GM19043 (cell line): ENCODE data around the gene LMAN1L.

Experiments used
- ATAC-seq: cut with Tn5 transposase; IDR thresholded peaks from one replicate; pipeline ENCODE4 v1.9.1; 2021; ENCODE audit warnings: low read depth; ENCODE audit not compliant: unreplicated experiment

LMAN1L gene

DNA sequence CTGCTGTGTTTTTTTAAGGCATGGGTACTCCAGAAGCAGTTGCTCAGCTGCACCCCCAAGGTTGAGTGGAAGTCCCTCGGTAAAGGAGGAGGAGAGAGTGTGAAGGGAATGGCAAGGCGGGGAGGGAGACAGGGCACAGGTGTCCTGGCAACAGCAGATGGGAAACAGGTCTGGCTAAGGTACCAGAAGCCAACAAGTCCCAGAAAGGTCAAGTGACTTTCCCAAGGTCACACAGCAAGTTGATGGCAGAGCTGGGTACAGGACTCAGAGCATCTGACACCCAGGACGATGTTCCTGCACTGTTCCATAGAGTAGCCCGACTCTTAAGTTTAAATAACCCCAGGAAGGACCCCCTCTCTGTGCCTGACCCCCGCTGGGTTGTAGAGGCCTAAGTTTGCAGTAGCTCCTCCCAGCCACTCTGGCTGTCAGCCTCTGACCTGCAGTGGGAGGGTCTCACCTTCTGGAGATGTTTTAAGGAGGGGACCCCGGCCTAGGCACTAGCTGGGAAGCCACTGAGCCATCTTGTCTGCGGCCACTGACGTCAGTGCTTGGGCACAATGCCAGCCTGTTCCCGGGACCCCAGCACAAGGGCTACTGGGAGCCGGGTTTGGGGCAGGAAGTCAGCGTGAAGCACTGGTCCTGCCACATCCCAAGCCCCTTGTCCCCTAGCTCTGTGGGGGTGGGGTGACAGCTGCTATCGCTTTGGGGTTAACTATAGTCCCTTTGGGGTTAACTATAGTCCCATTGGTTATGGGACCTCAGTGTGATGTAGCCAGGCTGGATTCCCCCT is 20.2 kb upstream of the LMAN1L start:
- no peak for ATAC-seq

DNA sequence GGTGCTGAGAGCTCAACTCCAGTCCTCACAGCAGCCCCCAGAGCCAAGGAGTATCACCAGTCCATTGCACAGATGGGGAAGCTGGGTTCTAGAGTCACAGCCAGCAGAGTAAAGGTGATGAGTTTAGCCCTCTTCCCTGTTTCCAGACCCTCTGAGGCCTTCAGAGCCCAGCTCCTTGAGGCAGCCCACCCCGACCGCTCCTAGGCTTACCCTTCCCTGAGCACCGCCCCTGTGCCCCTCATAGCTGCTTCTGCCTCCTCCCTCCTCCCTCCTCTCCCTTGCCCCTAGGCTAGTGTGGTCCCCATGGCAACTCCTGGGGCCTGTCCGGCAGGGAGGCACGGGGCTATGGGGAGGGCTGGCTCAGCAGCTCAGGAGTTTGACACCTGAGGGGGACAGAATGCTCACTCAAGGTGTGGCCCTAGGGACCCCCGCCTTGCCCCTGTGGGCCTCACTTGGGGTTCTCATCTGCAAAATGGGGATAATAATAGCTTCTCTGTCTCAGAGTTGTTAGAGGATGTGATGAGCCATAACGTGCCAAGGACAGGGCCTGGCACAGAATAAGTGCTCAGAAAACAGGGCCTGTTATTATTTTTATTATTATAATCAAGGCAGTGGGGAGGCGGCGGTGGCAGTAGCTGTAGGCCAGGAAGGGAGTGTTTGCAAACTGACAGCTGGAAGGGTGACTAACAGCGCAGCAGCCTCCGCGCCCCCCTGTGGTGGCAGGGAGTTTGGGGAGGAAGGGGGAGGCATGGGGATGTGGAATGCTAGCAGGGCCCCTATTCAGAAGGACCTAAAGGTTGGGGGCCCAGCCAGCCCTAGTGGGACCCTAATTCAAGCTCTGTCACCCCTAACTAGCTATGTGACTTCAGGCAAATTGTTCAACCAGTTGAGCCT is 19.3 kb upstream of the LMAN1L start:
- no peak for ATAC-seq

DNA sequence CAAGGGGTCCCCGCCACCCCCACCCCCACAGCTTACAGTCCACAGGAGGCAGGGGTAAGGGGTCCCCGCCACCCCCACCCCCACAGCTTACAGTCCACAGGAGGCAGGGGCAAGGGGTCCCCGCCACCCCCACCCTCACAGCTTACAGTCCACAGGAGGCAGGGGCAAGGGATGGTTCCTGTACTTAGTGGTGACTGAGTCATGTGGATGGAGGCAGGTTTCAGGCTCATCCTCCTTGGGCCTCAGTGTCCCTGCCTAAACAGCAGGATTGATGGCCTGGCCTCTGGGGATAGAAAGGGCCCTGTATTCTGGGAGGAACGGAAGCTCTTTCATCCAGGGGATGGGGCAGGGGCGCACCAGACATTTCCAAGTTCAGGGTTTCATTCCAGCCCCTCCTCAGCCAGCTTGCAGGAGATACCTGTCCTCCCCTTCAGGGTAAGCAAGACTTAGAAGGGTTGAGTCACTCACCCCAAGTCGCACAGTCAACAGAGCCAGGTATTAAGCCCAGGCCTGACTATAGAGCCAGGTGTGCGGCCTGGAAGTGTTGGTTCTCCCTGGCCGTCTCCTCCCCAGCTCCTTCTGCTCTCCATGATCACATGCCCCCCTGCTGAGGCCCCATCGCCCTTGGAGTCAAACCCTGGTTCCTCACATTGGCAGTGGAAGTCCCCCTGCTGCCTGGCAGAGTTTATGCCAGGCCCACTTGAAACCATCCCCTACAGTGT is 18.2 kb upstream of the LMAN1L start:
- ATAC-seq: no peak

DNA sequence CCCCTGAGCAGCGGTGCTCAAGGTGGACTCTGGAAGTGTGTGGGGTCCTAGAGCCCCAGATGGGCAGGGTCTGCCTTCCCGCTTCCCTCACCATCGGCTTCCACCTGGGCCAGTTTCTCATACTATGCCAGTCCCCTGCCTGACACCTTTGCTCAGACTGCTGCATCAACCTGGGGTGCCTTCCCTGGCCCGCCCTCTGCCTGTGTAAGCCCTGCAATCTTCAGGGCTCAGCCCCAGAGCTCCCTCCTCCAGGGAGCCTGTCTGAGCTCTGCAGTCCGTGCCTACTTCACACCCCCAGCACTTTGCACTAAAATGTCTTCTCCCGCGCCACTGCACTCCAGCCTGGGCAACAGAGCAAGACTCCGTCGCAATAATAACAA is 17.7 kb upstream of the LMAN1L start:
- ATAC-seq: no peak

DNA sequence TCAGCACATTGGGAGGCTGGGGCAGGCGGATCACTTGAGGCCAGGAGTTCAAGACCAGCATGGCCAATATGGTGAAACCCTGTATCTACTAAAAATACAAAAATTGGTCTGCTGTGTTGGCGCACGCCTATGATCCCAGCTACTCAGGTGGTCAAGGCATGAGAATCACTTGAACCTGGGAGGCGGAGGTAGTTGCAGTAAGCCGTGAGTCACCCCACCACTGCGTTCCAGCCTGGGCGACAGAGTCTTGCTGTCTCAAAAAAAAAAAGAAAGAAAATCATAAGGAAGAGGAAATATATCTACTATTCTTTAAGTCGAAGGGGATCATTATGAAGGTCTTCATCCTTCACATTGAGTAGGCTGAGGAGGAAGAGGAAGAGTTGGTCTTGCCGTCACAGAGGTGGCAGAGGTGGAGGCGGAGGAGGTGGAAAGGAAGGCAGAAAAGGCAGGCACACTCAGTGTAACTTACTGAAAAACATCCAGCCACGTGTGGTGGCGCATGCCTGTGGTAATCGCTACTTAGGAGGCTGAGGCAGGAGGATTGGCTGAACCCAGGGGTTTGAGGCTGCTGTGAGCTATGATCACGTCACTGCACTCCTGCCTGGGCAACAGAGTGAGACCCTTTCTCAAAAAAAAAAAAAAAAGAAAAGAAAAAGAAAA is 16.5 kb upstream of the LMAN1L start:
- ATAC-seq: no peak

DNA sequence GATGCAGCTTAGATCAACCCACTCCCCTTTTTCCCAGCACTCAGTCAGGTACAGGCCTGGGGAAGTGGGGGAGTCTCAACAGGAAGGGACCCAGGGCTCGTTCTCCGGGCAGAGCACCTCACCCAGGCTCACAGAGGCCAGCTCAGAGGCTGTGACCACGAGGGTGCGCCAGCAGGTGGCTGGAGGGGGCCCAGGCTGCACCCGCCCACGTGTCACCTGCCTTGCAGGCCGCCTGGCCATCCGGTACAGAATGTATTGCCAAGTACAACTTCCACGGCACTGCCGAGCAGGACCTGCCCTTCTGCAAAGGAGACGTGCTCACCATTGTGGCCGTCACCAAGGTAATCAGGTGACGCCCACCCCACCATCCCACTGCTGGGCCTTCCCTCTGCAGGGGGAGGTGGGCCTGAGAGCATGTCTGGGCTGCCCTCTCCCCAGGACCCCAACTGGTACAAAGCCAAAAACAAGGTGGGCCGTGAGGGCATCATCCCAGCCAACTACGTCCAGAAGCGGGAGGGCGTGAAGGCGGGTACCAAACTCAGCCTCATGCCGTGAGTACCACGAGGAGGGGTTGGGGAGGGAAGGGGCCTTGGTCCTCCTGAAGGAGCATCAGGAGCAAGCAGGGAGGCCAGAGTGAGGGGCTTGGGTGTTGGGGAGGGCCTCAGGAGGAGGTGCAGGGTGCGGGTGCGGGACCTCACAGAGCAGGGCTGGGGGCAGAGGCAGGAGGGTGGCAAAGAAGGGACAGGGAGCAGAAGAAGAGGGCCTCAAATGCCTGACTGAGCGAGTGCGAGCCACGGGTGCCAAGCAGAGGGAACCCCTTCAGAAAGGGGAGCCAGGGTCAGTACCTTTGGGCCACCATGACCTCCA is 14.0 kb upstream of the LMAN1L start:
- no peak for ATAC-seq

DNA sequence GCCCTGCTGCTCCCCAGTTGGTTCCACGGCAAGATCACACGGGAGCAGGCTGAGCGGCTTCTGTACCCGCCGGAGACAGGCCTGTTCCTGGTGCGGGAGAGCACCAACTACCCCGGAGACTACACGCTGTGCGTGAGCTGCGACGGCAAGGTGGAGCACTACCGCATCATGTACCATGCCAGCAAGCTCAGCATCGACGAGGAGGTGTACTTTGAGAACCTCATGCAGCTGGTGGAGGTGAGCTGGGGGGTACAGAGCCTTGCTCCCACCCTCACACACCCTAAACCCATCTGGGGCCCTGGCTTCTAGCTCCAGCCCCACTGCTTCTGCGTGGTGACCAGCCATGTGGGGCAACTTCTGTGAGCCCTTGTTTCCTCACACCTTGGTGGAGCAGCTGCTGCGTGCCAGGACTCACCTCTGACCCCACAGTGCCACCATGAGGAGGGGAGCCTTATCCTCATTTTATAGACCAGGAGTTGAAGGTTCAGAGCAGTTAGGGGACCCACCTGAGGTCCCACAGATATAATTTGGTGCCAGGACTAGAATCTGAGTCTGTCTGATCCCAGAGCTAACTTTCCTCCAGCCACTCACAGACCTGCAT is 13.3 kb upstream of the LMAN1L start:
- no peak for ATAC-seq

DNA sequence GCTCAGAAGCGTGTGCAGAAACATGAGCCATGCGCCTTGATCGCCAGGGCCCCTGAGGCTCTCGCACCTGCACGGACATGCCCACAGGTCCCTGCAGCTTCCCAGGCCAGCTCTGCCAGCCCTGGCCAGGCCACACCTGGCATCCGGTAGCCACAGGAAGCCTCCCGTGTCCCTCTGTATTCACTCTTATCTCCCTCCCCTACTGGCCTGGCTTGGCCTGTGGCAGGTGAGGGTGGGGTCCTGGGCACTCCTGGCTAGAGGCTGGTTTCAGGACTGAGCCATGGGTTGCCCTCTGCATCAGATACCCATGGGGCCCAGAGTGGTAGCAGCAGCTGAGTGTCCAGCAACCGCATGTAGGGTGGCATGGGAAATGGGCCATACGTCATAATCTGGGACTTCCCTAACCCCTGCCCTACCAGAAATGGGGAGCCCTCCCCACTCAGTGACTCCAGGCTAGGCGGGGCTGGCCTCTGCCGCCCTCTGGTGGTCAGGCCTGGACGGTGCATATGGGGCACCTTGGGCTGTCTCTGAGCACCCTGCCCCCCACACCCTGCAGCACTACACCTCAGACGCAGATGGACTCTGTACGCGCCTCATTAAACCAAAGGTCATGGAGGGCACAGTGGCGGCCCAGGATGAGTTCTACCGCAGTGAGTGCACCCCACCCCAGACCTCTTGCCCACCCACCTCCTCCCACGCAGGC is 12.6 kb upstream of the LMAN1L start:
- ATAC-seq: no peak

DNA sequence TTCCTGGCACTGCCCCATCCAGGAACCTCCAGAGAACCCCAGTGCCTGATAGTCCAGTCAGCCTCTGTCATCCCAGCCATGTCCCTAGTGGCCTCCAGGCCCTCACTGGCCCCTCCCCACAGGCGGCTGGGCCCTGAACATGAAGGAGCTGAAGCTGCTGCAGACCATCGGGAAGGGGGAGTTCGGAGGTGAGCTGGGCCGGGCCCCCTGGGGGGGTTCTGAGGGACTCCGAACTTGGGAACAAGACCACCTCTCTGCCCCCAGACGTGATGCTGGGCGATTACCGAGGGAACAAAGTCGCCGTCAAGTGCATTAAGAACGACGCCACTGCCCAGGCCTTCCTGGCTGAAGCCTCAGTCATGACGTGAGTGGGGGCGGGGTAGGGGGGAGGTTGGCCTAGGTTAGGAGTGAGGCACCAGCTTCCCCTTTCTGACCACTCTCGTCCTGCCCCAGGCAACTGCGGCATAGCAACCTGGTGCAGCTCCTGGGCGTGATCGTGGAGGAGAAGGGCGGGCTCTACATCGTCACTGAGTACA is 12.0 kb upstream of the LMAN1L start:
- no peak for ATAC-seq

DNA sequence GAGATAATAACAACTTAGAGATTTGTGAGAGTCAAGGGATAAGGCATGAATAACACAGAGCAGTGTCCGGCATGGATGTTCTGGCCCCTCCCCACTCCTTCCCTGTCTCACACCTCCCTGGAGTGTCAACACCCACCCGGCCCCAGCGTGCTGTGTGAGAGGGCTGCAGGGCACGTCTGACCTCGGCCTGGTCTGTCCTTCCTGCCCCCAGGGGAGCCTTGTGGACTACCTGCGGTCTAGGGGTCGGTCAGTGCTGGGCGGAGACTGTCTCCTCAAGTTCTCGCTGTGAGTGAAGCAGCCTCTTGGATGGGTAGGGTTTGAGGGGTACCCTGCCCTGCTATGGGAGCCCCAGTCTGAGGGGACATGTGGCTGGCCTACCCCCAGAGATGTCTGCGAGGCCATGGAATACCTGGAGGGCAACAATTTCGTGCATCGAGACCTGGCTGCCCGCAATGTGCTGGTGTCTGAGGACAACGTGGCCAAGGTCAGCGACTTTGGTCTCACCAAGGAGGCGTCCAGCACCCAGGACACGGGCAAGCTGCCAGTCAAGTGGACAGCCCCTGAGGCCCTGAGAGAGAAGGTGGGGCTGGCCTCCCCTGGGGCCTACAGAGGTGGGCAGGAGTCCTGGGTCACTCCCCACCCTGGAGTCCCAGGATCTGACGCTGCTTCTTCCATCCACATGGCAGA is 11.2 kb upstream of the LMAN1L start:
- no peak for ATAC-seq

DNA sequence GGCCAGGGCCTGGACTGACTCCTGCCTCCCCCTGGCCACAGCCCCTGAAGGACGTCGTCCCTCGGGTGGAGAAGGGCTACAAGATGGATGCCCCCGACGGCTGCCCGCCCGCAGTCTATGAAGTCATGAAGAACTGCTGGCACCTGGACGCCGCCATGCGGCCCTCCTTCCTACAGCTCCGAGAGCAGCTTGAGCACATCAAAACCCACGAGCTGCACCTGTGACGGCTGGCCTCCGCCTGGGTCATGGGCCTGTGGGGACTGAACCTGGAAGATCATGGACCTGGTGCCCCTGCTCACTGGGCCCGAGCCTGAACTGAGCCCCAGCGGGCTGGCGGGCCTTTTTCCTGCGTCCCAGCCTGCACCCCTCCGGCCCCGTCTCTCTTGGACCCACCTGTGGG is 10.3 kb upstream of the LMAN1L start:
- no peak for ATAC-seq

DNA sequence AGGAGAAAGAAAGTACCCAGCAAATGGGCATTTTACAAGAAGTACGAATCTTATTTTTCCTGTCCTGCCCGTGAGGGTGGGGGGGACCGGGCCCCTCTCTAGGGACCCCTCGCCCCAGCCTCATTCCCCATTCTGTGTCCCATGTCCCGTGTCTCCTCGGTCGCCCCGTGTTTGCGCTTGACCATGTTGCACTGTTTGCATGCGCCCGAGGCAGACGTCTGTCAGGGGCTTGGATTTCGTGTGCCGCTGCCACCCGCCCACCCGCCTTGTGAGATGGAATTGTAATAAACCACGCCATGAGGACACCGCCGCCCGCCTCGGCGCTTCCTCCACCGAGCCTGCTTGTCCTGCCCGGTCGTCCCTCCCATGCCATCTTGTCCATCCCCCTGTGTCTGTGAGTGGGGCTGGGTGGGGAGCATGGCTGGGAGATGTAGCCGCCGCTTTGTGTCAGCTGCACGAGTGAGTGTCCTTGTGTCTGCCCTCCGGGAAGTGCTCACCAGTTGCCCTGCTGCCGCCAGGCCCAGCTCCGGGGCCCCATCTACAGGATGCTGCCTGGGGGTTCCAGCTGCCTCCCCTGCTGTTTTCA is 9.7 kb upstream of the LMAN1L start:
- no peak for ATAC-seq

DNA sequence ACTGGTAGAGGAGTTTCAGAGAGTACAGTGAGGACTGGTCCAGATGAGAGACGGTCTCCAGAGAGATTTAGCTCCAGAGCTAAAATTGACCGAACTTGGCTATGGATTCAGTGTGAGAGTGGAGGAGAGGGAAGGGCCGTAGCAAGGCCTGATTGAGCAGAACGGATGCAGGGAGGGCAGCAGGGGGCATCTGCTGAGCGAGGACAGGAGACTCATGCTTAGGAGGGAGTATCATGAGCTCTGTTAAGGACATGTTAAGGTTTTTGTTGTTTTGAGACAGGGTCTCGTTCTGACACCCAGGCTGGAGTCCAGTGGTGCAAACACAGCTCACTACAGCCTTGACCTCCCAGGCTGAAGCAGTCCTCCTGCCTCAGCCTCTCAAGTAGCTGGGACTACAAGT is 7.7 kb upstream of the LMAN1L start:
- no peak for ATAC-seq

DNA sequence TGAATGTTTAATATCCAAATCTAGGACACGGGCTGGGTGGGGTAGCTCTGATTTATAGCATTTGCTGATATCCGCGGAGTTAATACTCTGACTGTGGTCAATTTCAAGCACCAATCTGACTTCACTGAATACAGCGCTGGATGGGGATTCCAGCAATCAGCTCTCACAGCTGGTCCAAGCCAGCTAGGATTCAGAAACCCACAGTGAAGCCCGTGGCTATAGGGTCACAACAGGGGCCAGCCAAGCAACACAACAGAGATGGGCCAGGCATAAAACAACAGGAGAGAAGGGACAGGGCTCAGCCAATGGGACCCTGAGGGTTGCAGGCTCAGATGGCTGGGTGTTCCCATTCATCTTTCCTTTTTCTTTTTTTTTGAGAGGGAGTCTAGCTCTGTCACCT is 5.4 kb upstream of the LMAN1L start:
- ATAC-seq: no peak

DNA sequence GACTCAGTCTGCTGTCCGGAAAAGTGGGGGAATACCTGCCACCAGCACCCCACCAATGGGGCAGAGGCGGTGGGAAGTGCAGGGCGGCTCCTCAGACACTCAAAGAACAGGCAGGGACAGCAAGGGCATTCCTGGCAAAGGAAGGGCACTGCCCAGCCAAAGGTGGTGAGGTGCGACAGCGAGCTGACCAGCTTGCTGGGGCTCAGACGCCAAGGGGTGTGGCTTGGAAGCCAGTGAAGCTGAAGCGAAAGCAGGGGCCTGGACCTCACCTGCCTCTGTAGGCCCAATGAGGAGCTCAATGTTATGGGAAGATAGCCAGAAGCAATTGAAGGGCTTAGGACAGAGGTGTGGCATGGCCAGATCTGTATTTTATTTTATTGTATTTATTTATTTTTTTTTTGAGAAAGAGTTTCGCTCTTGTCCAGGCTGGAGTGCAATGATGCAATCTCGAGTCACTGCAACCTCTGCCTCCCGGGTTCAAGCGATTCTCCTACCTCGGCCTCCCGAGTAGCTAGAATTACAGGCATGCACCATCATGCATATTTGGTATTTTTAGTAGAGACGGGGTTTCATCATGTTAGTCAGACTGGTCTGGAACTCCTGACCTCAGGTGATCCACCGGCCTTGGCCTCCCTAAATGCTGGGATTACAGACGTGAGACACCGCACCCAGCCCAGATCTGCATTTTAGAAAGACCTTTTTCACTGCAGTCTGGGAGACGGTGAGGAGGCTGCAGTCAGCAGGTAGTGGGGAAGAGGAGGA is 4.4 kb upstream of the LMAN1L start:
- ATAC-seq: no peak

DNA sequence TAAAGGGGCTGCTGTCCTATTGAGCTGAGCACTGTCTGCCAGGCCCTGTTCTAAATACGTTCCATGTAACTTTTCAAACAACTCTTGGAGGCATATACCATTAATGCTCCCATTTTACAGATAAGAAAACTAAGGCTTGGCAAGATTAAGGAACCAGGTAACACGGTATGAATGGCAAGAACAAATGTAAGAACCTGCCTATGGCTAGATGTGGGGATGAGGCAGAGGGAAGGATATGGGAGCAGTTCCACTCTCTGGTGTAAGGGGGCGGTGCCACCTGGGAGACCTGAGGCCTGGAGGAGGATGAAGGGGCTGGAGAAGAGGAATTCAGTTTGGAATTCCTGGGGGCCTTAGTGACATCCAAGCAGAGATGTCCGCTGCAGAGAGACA is 3.8 kb upstream of the LMAN1L start:
- ATAC-seq: no peak

DNA sequence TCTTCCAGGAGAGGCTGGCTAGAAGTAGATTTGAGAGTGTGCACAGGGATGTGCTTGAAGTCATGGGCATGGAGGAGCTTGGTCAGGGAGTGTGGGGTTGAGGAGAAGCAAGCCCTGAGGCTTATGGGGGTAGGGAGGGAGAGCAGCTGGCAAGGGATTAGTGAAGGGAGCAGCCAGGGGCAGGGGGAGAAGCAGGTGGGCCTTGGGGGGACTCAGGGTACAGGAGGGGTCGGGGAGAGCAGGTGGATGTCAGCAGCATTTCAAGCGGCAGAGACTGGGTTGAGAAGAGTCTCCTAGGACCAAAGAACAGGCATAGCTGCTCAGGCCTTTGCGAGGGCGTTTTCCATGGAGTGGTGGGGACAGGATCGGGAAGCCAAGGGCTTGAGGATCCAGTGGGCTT is 3.4 kb upstream of the LMAN1L start:
- no peak for ATAC-seq
